Panc1 (cell line): ENCODE results near the gene JSRP1.

Experiments used
- POLR2AphosphoS5 ChIP-seq: IDR thresholded peaks from 2 replicates; pipeline ENCODE4 v1.6.1; 2012; ENCODE audit warnings: mild to moderate bottlenecking, low read depth, low read length, moderate library complexity
- TF ChIP-seq, protein P1 (sequence below): fragments of 450-650 bp; IDR thresholded peaks from 2 replicates; pipeline ENCODE4 v1.5.1; 2017; ENCODE audit warnings: mild to moderate bottlenecking

DNA sequence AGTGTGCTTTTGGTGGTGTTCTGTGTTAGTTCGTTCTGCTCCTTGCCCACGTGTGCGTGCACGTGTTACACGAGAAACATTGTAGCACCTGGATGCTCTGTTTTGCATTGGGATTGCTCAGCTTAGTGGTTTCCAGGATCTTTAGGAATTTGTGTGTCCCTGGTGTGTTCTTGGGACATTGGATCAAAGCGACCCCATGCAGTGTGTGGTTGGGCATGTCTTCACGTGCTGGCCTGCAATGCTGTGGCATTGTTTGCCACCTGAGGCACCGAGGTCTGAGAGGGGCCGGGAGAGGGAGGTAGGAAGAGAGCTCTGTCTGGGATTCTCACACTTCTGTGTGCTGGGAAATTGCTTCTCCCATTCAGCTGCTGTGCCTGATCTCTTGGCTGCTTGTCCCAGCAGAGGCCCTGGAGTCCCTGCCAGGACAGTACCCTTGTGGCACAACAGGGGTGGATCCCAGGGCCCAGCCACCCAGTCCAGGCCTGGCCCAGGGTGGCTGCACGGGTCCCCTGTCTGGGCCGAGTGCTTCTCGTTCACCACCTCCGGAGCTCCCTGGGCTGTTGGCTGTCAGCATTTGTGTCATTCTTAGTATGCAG is 31.4 kb downstream of the JSRP1 start:
- TF ChIP-seq, protein P1, sequence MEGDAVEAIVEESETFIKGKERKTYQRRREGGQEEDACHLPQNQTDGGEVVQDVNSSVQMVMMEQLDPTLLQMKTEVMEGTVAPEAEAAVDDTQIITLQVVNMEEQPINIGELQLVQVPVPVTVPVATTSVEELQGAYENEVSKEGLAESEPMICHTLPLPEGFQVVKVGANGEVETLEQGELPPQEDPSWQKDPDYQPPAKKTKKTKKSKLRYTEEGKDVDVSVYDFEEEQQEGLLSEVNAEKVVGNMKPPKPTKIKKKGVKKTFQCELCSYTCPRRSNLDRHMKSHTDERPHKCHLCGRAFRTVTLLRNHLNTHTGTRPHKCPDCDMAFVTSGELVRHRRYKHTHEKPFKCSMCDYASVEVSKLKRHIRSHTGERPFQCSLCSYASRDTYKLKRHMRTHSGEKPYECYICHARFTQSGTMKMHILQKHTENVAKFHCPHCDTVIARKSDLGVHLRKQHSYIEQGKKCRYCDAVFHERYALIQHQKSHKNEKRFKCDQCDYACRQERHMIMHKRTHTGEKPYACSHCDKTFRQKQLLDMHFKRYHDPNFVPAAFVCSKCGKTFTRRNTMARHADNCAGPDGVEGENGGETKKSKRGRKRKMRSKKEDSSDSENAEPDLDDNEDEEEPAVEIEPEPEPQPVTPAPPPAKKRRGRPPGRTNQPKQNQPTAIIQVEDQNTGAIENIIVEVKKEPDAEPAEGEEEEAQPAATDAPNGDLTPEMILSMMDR, result no peak
- TF ChIP-seq POLR2AphosphoS5, result no peak
